GM18868 (cell line): Measurements from ENCODE around the gene FDXACB1.
"Not testable (repeated sequence)": the region's sequence is repeated elsewhere in the genome, so short reads cannot be mapped to it uniquely, and the experiment has no call there.

Experiments used
- ATAC-seq: cut with Tn5 transposase; IDR thresholded peaks from one replicate; pipeline ENCODE4 v1.9.1; 2021; ENCODE audit warnings: mild to moderate bottlenecking, moderate library complexity; ENCODE audit not compliant: unreplicated experiment

The FDXACB1 gene

DNA sequence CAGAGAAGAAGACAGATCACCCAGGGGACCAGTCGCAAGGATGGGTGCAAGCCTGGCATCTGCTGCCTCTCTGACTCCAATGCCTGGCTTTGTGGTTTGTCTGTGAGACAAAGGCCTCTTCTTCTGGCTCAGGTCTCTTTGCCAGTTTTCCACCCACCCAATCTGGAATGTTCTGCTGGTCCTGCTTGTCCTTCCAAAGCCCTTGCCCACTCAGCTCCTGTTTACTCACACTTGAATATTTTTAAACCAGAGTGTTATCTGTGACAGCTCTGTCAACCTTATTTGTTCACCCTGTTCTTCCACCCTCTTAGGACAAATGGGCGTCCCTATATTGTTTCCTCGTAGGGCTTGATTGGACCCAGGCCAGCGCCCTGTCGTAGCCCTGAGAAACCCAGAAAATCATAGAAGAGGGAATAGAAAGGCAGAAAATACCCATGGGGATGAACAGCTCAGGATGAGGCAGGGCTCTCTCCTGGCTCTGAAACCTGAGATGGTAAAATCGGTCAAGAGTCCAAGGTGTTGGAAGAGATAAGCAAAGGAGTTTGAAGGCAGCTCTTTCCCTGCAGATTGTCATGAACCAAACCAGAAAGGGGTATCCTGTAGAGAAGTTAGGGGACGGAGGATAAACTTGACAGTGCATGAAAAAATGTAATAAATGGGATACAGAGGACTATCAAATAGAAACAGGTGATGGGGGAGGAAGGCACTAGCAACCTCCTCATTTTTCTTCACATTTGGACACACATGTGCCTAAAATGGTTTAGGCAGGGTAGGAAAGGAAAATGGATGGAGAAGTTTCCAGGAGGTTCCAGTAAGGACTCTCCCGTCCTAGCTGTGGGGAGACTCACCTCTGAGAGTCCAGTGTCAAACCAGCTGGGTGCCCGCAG, 32.0 kb upstream of the FDXACB1 start:
- no peak for ATAC-seq

- no peak for ATAC-seq
Observed at GRCh38 chr11:111909378-111909777, 30.4 kb upstream of the FDXACB1 start.

GRCh38 chr11:111908639-111909305, 29.8 kb upstream of the FDXACB1 start:
- no peak for ATAC-seq

DNA sequence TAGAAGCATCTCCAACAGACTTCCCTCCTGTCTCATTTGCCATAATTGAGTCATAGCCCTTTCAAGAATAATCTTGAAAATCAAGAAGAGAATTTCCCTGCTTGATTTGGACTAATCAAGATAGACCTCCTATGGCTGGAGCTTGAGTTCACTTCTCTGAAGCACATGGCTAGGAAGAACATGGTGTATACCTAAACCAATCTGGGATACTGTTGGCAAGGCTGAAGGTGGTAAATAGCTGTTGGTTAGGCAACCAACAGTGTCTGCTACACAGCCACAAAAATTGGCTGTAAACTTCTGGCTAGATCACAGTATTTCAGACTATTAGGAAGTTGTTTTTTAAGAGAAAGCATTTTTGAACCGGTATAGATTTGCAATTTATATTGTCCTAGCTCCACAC, 27.7 kb upstream of the FDXACB1 start:
- ATAC-seq = no peak

- no peak for ATAC-seq
Observed at GRCh38 chr11:111905411-111905810, 26.4 kb upstream of the FDXACB1 start.

DNA sequence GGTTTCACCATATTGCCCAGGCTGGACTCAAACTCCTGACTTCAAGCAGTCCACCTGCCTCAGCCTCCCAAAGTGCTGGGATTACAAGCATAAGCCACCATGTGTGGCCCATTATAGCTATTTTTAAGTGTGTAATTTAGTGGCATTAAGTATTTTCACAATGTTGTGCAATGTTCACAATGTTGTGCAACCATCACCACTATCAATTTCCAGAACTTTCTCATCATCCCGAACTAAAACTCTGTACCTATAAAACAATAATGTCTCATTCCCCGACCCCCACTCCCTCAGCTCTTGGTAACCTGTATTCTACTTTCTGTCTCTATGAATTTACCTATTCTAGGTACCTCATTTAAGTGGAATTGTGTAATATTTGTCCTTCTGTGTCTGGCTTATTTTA, 7.9 kb upstream of the FDXACB1 start:
- no peak for ATAC-seq

- ATAC-seq = no peak
Observed at GRCh38 chr11:111886032-111886431, 7.1 kb upstream of the FDXACB1 start.

DNA sequence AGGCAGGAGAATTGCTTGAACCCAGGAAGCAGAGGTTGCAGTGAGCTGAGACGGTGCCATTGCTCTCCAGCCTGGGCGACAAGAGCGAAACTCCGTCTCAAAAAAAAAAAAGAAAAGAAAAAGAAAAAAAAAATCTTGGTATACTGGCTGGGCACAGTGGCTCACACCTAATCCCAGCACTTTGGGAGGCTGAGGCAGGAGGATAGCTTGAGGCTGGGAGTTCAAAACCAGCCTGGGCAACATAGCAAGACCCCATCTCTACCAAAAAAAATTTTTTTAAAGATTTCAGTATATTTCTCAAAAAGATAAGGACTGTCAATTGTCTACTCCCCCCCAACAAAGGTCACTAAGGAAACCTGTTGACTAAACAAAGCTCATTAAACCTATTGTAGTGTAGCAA, 6.1 kb upstream of the FDXACB1 start:
- ATAC-seq = not testable (repeated sequence)

GRCh38 chr11:111882202-111882601, 3.2 kb upstream of the FDXACB1 start:
- no peak for ATAC-seq

DNA sequence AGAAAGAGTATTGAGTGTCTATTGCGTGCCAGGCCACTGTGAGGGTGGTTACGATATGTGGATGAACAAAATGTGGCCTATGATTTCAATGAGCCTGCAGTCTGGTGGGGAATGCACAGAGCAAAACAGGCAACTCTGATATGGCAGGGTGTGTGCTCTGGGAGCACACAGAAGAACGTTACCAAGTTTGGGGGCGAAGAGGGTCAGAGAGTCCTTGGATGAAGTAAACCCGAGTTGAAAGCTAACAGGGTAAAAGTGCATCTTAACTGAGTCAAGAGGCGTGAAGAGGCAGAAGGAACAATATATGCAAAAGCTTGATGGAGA, 634 bp upstream of the FDXACB1 start:
- ATAC-seq = no peak

- peak; percentile 4 for ATAC-seq
Observed at GRCh38 chr11:111878385-111878848, 548 bp downstream of the FDXACB1 start.

- ATAC-seq = no peak
Observed at GRCh38 chr11:111871693-111872161, 7.2 kb downstream of the FDXACB1 start.

DNA sequence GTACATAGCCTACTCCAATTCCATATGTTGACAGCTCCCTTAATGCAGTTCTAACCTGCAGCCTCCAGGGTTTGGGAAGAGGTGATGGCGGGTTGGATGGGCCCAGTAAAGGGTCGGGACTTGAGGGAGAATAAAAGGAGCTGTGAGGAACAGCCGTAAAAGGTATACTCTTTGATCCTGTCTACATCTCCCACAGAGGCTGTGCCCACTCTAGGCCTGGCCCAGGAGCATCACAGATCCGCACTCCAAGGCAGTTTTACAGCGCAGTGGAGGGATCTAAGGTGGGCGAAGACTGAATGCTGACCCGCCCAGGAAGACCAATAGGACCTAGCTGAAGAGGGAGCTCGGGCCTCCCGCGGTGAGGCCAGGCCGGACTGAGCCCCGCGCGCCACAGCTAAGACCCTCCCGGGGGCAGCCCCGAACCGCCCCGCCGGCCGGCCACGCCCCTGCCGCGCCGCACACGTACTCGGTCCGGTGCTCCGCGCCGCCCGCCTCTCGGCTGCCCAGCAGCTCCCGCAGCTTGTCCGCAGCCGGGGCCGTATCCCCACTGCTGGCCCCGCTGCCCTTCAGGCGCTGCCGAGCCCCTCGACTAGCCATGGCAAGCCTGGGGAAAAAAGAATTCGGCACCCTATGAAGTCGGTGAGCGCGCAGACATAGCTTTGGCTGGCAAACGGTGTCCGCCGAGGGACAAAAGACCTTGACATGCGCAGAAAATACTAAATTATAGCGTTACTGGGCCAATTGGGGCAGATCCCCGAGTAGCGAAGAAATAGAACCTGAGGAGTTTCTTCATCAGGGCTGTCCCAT, 7.9 kb downstream of the FDXACB1 start, which contains the start of gene ALG9:
Gene ALG9 (minus strand): TSS at position 696 of the 807 bp plus-strand sequence. CDS start 99 bp downstream, at position 597.
- peak; percentile 92 for ATAC-seq

DNA sequence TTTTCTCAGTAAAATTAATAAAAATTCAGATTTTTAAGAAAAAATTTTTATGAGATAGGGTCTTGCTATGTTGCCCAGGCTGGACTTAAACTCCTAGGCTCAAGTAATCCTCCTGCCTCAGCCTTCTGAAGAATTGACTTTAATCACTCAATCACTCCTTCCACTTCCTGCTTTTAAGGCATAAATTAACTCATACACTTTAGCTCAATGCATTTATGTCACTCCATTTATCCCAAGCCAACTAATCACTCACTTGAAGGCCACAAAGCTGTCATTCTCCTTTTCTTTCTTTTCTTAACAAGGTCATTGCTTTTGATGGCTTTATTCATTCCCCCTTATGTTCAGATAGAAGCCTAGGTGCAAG, 8.5 kb downstream of the FDXACB1 start:
- ATAC-seq = peak; percentile 17

DNA sequence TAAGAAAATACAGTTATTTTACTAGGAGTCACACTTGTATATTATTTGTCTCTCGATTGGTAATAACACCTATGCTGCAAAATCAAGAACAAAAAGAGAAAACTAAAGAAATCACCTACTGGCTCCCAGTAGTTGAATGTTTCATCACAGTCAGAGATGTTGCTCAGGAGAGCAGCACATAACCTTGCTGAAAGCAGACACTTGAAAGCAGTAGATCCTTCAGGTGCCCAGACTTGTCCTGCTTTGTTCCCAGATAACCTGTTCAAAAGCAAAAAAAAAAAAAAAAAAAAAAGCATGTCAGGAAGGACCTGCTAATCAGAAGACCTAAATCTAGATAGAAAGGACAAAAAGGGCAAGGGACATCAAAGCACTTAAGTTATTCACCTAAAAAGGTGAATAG, 8.9 kb downstream of the FDXACB1 start:
- no peak for ATAC-seq

DNA sequence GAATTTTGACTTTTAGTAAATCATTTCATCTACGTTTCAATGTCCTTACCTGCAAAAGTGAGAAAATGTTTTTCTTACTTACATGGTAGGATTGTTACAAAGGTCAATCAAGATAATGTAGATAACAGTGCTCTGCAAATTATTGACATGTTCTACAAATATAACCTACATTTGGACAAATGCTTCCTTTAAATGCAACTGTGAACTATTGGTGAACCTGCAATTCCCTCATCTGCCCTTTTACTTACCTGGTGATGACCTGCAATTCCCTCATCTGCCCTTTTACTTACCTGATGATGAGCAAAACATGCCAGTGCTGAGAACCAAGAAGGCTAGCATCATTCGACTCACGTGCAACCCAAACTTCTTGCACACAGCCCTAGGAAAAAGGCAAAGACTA, 18.7 kb downstream of the FDXACB1 start:
- ATAC-seq = no peak

DNA sequence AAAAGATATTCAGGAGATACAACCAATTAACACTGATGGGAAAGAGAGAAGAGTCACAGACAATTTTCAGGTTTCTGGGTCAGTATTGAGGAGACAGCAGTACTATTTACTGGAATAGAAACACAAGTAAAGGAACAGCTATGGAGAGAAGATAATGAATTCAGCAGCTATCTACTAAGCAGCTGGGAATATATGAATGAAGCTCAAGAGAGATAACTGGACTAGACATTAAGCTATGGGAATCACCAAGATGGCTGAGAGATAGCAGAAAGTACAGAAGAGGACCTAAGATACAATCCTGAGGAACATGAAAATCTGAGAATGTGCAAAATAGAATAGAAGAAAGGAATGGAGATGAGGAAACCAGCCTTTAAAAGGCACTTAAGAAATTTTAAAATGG, 23.5 kb downstream of the FDXACB1 start:
- no peak for ATAC-seq

- no peak for ATAC-seq
Observed at GRCh38 chr11:111852103-111852502, 26.9 kb downstream of the FDXACB1 start.

DNA sequence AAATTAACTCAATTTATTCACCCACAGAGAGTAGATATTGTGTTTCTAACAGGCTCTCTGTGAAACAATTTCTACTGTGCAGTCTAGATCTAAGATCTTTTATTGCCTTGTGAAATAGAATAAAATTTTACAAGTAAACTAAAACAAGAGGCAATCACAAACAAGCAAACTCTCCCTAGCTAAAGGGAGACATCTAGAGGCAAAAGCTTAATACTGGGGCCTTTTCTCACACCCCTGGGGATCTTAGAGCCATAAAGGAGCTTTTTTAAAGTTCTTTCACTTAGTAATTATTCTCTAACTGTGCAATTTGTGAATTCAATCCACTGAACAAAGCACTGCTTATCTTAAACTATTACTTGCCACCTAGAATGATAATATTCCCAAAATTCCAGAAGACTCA, 27.3 kb downstream of the FDXACB1 start:
- ATAC-seq = no peak

DNA sequence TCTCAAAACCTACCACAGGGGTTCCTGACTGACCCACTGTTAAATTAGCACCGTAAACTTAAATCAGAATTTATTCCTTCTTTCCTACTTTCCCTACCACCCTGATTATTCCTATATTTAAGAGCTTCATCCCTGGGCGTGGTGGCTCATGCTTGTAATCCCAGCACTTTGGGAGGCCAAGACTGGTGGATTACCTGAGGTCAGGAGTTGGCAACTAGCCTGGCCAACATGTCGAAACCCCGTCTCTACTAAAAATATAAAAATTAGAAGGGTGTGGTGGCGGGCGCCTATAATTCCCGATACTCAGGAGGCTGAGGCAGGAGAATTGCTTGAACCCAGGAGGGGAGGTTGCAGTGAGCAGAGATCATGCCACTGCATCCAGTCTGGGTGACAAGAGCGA, 27.9 kb downstream of the FDXACB1 start:
- no peak for ATAC-seq

- no peak for ATAC-seq
Observed at GRCh38 chr11:111849631-111850030, 29.3 kb downstream of the FDXACB1 start.
